Breast epithelium (tissue), 3 donors: ENCODE data around the gene EGFLAM.

Experiments
- CTCF ChIP-seq, 3 donors: fragments of 450-650 bp; IDR thresholded peaks; one replicate each; pipeline ENCODE4 v1.5.1; 2016 to 2017; ENCODE audit warnings: antibody characterized with exemption in 3 of 3, mild to moderate bottlenecking in 3 of 3, moderate library complexity in 3 of 3
- POLR2A ChIP-seq: fragments of 450-650 bp; IDR thresholded peaks from one replicate; pipeline ENCODE4 v1.6.1; 2016; ENCODE audit warnings: antibody characterized with exemption, mild to moderate bottlenecking, moderate library complexity
- POLR2AphosphoS5 ChIP-seq, 3 donors: sonication (generic); formaldehyde crosslinking; IDR thresholded peaks; one replicate each; pipeline ENCODE4 v1.6.1; 2017; ENCODE audit warnings: antibody characterized with exemption in 3 of 3

- TF ChIP-seq POLR2AphosphoS5 (IDR thresholded peaks at IDR 0.05) (no peak), CTCF (IDR thresholded peaks at IDR 0.05) (no peak), POLR2A (no peak)
Observed at GRCh38 chr5:38447056-38447455, 188.7 kb downstream of the EGFLAM start.
